HG03378 (cell line): Measurements from ENCODE around the gene HECTD4.
"Not testable (repeated sequence)": the region's sequence is repeated elsewhere in the genome, so short reads cannot be mapped to it uniquely, and the experiment has no call there.

ENCODE experiments used
- ATAC-seq: cut with Tn5 transposase; IDR thresholded peaks from one replicate; pipeline ENCODE4 v1.9.1; 2021; ENCODE audit warnings: mild to moderate bottlenecking, moderate library complexity; ENCODE audit not compliant: unreplicated experiment

Gene HECTD4

DNA sequence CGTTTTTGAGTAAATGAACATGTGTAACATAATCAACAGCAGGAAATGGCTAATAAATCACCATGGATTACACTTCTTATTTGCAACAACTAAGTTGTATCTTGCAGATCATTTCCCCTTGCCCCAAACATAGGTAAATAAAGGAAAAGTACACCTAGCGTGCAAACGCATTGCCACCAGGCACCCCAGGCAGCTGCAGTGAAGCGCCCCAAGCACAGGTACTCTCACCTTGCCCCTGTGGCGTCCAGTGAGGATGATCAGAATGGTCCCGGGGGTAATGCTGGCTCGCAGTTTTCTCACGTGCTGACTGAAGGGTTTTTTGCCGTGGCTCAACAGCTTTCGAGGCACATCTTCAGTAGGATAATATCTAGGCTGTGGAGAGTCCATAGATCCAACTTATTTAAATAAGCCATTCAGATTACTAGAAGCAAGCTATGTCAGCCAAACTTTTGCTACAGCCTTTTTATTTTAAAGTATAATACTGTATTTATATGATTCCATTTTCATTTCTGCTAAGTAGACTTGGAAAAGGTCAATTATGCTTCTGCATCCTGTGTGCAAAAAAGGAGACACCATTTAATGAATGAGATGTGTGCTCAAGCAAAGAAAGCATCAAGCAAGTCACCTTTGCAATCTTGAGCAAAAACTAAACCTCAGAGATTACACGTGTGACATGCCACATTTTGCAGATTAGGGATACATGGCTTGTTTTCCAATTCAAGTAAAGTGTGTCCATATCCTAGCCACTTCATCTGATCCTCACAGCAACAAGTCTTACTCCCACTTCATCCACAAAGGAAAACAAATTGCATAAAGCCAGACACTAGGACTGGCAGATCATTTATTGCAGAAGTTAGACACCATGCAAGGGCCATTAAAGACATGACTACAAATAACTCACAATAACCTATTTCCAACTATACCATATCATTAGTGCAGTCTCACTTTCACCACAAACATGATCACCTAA is 24.6 kb upstream of the HECTD4 start:
- ATAC-seq: no peak

DNA sequence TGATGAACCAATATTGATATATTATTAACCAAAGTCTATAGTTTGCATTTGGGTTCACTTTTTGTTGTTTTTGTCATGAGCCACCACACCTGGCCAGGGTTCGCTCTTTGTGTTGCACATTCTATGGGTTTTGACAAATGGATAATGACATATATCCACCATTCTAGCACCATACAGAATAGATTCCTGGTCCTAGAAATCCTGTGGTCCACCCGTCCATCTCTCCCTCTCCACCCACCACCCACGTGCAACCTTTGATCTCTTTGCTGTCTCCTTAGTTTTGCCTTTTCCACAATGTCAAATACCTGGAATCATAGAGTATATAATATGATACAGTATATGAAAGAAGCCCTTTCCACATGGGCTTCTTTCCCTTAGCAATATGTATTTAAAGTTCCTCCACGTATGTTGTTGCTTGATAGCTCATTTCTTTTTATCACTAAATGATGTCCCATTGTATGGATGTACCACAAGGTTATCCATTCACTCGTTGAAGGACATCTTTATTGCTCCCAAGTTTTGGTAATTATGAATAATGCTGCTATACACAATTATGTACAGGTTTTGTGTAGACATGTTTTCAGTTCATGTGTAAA is 19.8 kb upstream of the HECTD4 start:
- no peak for ATAC-seq

DNA sequence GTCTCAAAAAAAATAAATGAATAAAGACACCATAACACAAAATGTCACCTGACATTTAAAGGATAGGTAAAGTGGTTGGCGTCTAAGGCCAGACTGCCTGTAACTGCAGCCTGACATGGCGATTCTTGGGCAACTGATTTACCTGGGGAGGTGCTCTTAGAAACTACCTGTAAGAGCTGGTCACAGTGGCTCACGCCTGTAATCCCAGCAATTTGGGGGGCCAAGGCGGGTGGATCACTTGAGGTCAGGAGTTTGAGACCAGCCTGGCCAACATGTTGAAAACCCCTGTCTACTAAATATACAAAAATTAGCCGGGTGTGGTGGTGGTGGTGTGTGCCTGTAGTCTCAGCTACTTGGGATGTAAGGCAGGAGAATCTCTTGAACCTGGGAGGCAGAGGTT is 18.8 kb upstream of the HECTD4 start:
- ATAC-seq: no peak

DNA sequence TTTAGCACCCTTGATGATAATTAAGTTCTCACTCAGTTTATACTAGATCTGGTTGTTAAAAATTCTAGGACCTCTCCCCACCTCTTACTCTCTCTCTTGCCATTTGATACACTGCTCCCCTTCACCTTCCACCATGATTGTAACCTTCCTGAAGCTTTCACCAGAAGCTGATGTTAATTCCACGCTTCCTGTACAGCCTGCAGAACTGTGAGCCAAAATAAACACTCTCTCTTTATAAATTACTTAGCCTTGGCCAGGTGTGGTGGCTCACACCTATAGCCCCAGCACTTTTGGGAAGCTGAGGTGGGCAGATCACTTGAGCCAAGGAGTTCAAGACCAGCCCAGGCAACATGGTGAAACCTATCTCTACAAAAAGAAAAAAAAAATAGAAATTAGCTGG is 11.1 kb upstream of the HECTD4 start:
- no peak for ATAC-seq

DNA sequence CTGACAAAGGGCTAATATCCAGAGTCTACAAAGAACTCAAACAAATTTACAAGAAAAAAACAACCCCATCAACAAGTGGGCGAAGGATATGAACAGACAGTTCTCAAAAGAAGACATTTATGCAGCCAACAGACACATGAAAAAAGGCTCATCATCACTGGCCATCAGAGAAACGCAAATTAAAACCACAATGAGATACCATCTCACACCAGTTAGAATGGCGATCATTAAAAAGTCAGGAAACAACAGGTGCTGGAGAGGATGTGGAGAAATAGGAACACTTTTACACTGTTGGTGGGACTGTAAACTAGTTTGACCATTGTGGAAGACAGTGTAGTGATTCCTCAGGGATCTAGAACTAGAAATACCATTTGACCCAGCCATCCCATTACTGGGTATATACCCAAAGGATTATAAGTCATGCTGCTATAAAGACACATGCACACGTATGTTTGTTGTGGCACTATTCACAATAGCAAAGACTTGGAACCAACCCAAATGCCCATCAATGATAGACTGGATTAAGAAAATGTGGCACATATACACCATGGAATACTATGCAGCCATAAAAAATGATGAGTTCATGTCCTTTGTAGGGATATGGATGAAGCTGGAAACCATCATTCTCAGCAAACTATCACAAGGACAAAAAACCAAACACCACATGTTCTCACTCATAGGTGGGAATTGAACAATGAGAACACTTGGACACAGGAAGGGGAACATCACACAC is 7.9 kb upstream of the HECTD4 start:
- not testable (repeated sequence) for ATAC-seq

DNA sequence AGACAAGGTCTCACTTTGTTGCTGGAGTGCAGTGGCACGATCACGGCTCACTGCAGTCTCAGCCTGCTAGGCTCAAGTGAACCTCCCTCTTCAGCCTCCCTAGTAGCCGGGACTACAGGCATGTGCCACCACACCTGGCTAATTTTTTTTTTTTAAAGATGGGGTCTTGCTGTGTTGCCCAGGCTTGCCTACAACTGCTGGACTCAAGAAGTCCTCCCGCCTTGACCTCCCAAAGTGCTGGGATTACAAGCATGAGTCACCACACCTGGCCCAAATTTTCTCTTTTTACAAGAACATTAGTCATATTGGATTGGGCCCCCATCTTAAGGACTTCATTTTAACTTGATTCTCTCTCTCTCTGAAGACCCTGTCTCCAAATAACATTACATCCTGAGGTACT is 7.0 kb upstream of the HECTD4 start:
- no peak for ATAC-seq

DNA sequence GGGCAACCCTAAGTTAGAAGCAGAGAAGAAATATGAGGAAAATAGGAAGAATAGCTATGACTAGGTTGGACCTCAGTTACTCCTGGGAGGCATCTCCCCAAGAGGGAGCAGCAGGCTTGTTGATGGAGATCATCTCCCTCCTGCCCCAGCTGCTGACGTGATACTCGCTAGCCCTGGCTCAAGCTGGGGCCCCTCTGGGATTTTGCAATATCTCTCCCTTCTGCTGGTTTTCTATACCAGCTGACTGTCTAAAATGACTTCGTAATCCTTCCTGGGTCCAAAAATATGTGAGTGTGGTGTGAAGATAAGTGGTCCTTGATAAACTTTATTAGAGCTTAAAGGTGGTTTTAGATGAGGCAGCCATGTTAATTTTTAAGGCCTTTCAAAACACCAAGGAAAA is 4.5 kb upstream of the HECTD4 start:
- no peak for ATAC-seq

DNA sequence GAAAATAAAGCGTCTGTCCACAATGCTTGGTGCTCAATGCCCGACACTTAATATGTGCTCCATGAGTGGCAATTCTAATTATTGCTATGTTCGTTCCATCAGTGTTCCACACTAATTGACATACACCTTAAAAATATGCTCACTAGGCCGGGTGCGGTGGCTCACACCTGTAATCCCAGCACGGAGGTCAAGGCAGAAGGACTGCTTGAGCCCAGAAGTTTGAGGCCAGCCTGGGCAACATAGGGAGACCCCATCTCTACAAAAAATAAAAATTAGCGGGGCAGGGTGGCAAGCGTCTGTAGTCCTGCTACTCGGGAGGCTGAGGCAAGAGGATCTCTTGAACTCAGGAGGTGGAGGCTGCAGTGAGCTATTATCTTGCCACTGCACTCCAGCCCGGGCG is 635 bp upstream of the HECTD4 start:
- ATAC-seq: no peak

DNA sequence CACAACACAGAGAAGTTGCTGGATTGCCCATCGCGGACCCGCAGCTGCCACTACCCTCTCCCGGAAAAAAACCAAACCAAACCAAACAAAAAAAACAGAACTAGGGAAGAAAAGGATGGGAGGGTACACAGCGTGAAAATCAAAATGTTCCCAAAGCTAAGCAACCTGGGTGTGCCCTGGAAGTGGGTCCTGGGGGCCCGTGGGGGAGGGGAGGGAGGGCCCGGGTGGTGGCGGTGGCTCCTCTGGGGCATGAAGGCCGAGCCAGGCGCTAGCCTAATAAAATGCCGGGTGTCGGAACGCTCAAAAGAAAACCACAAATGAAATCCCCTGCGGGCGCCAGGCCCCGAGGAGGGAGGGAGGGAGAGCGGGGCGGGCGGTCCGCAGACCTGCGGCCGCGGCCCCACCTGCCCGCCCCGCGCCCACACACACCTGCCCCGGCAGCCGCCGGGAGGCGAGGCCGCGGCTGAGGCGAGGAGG is 787 bp downstream of the HECTD4 start:
- peak; percentile 35 for ATAC-seq

DNA sequence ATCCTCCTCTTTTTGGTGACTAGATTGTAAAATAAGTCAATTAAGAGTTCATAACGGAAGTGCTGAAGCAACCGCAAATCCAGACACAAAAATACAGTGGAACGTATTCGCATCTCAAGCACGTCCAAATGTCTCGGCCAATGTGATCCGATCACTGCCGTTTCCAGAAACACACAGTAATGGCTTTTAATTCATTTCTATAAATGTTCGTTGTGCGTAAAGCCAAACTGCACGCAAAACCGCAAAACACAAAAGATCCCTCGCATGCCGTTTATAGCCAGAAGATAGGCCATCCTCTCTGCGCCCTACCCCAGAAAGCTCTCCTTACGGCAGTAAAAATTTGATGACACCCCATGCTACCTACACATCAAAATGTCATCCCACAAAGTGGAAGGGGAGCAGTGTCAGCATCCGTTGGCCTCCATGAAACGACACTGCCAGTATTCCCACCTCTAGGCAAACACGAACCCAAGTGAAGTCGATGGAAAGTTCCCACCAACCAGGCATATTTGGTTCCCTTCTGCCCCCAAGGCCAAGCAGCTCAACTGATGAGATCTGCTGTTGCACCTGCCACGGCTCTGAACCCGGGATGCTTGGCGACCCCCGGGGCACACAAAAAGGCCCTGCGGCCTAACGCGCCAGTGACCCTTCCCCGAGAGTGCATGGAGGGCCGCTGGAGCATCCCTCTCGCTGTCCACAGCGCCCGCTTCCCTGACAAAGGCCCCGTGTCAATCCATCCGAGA is 1.4 kb downstream of the HECTD4 start:
- no peak for ATAC-seq

DNA sequence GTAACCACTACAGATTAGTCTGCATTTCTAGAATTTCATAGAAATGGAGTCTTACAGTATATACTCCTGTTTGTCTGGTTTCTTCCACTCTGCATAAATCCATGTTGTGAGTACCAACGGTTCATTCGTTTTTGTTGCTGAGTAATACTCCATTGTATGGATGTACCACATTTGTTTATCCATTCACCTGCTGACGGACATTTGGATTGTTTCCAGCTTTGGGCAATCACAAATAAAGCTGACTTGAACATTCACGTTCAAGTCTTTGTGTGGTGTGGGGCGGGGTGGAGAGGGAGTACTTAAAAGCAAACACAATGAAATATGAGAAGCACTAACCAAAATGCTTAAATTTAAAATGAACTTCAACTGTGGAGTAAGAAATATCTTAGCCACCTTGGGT is 7.1 kb downstream of the HECTD4 start:
- ATAC-seq: no peak

DNA sequence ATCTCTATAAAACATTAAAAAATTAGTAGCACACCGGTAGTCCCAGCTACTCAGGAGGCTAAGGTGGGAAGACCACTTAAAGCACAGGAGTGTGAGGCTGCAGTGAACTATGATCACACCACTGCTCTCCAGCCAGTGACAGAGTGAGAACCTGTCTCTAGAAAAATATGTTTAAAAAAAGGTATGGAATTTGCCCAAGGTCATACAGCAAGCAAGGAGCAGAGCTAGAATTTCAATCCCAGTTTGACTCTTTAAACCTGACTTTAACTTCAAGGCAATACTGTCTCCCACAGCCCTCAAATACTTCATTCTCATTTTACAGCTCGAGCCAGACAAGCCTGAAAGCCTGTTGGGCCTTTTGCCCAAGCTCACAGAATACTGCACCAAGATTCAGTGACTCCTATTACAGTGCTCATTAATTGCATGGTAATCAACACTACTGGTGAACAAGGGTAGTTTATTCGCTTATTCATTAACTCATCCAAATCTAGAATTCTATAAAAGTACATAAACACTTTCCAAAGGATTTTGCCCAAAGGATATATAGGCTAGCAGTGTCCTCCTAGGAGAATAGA is 8.0 kb downstream of the HECTD4 start:
- no peak for ATAC-seq

DNA sequence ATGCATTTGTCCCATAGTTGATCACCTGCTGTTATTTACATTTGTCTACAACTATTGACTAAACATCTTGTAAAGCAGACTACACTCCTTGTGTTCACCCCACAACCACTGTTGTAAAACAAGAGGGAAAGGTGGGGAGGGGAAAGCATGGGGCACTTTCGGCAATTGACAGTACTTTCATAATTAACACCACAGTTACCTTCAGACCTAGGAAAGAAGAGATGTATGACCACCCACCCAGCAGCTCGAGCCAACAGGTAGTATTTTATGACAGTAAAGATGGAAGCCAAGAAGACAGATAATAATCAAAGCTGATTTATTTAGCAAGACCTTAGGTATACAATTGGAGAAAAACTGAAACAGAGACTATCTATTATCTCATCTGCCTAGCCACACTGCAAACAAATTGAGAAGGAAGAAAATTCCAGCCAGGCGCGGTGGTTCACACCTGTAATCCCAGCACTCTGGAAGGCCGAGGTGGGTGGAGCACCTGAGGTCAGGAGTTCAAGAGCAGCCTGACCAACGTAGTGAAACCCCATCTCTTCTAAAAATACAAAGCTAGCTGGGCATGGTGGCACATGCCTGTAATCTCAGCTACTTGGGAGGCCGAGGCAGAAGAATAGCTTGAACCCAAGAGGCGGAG is 11.2 kb downstream of the HECTD4 start:
- ATAC-seq: no peak

DNA sequence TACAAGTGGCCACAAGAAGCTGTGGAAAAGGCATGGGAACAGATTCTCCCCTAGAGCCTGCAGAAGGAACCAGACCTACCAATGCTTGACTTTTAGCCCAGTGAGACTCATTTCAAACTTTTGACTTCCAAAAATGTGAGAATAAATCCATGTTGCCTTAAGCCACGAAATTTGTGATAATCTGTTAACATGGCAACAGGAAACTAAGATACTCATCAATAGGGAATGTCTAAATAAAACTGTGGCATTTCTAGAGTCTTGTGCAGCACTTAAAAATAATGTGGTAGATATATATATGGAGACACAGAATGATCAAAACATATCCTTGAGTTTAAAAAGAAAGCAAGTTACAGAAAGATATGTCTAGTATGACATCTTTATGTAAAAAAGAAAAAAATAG is 12.0 kb downstream of the HECTD4 start:
- ATAC-seq: no peak

DNA sequence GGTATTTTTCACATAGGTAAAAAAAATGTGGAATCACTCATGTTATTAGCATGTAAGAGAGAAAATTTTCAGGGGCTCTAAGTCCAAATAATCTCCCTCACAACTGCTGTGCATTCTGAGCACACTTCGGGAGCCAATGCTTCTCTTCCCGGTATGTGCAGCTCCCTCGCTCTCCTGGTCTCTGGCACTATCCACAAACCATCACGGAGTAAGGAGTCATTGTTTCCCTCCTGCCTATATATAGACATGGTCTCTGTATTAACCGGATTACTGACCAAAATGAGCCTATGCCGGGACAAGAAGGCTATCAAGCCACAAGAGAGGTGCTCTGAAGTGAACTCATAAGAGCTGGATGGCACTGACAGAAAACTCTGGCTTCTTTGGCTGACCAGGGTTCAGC is 13.4 kb downstream of the HECTD4 start:
- no peak for ATAC-seq

DNA sequence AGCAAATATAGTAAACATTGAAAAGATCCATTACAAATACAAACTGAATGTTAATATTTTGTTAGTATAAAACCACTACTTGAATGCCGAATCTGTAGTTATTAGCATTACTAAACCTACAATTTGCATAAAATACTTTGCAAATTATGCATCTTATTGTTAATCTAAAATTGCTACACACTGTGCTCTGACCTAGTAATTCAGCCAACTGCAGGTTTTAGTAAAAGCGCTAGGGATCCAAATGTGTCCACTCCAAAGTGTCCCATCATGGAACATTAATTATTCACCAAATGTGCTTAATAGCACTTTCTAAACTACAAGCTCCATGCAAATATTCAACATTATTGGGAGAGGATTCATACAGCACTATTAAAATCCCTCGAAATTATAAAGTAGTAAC is 14.3 kb downstream of the HECTD4 start:
- no peak for ATAC-seq

DNA sequence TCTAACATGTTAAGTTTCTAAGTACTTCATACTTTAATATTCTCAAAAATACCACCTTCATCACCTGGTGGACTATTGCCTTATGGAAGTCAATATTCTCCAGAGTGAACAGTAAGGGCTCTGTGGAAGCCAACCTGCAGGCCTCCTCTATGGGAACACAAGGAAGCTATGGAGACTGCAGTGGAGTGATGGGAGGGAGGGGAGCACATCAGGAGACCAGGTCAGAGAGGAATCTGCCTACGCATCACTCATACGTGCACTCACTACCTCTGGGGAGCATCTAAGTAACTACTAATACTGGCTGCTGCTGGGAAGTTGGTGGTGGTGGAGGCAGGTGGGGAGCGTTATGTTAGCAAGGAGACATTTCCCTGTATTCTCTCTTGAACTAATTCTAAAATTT is 19.9 kb downstream of the HECTD4 start:
- ATAC-seq: no peak

DNA sequence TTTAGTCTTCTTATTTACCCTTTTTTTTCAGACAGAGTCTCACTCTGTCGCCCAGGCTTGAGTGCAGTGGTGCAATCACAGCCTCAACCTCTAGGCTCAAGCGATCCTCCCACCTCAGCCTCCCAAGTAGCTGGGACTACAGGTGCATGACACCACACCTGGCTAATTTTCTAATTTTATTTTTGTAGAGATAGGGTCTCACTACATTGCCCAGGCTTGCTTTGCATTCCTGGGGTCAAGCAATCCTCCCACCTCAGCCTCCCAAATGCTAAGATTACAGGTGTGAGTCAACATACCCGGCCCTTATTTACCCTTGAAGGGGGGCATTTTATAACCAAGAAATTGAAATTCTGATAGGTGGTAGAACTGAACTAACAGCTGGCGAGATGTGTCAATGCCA is 21.0 kb downstream of the HECTD4 start:
- no peak for ATAC-seq

DNA sequence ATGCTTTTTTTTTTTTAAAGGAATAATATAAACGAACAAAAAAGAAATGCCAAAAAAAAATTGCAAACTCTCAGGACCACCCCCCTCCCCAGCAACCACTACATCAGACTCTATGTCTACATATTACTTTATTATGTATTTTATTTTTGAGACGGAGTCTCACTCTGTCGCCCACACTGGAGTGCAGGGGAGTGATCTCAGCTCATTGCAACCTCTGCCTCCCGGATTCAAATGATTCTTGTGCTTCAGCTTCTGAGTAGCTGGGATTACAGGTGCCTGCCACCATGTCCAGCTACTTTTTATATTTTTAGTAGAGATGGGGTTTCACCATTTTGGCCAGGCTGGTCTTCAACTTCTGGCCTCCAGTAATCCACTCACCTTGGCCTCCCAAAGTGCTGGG is 22.9 kb downstream of the HECTD4 start:
- no peak for ATAC-seq

DNA sequence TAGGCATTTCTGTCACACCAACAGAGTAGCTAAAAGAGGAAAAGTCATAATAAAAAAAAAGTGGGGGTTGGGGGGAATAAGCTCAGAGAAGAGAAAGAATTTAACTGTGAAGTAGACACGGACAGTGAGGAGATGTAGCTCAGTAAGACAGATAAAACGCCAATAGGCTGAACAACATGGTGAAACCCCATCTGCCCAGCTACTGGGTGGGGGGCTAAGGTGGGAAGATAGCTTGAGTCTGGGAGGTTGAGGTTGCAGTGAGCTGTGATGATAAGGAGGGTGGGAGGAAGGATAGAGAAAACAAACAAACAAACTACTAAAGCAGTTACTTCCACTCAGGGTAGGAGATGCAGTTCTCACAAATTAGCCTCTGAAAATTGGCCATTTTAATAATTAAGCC is 25.0 kb downstream of the HECTD4 start:
- no peak for ATAC-seq
